PFSK-1 (cell line): ENCODE measurements around the gene RORB.

ENCODE experiments used
- FOXP2 ChIP-seq: optimal IDR thresholded peaks from 2 replicates; pipeline ENCODE3; 2011; ENCODE audit warnings: borderline replicate concordance, control low read depth, inconsistent platforms; ENCODE audit not compliant: insufficient read depth; ENCODE audit errors: extremely low read length, extremely low read depth
- POLR2AphosphoS5 ChIP-seq: IDR thresholded peaks from 2 replicates; pipeline ENCODE4 v1.6.1; 2012; ENCODE audit warnings: low read depth, mild to moderate bottlenecking, control low read depth, low read length, moderate library complexity
- SIN3A ChIP-seq: IDR thresholded peaks from 2 replicates; pipeline ENCODE4 v1.6.1; 2012; ENCODE audit warnings: mild to moderate bottlenecking, low read length, moderate library complexity, borderline replicate concordance; ENCODE audit not compliant: insufficient read depth
- TAF1 ChIP-seq: IDR thresholded peaks from 2 replicates; pipeline ENCODE4 v1.6.1; 2012; ENCODE audit warnings: low read length, control low read depth, borderline replicate concordance; ENCODE audit not compliant: insufficient read depth
- TF ChIP-seq, protein P1 (sequence below), 2 experiments: IDR thresholded peaks; 2 replicates each; pipeline versions ENCODE4 v1.6.1 to v1.8.0; 2011 to 2012; ENCODE audit warnings: low read depth in 2 of 2, low read length in 2 of 2, control low read depth in 1 of 2, inconsistent platforms in 1 of 2, mild to moderate bottlenecking in 1 of 2, moderate library complexity in 1 of 2; ENCODE audit not compliant: insufficient read depth in 1 of 2

The RORB gene

DNA sequence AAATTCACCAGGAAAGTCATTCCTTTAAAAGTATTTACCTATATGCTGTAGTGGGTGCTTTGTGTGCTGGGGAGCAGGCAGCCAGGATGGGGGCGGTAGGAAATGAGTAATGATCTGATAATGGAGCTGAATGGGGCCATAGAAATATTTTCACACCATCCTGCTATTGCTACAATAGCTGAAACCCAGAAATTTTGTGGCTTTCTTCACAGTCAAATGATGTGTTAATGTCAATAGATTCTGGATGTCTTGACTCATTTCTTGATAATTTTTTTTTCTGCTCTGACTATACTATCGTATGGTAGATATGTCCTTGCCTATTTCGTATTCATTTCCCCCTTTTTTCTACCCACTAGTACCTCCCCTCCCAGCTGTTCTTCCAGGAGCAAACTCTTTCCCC lies 59.5 kb downstream of the RORB start:
- no peak for TF ChIP-seq POLR2AphosphoS5
- TF ChIP-seq, protein P1, sequence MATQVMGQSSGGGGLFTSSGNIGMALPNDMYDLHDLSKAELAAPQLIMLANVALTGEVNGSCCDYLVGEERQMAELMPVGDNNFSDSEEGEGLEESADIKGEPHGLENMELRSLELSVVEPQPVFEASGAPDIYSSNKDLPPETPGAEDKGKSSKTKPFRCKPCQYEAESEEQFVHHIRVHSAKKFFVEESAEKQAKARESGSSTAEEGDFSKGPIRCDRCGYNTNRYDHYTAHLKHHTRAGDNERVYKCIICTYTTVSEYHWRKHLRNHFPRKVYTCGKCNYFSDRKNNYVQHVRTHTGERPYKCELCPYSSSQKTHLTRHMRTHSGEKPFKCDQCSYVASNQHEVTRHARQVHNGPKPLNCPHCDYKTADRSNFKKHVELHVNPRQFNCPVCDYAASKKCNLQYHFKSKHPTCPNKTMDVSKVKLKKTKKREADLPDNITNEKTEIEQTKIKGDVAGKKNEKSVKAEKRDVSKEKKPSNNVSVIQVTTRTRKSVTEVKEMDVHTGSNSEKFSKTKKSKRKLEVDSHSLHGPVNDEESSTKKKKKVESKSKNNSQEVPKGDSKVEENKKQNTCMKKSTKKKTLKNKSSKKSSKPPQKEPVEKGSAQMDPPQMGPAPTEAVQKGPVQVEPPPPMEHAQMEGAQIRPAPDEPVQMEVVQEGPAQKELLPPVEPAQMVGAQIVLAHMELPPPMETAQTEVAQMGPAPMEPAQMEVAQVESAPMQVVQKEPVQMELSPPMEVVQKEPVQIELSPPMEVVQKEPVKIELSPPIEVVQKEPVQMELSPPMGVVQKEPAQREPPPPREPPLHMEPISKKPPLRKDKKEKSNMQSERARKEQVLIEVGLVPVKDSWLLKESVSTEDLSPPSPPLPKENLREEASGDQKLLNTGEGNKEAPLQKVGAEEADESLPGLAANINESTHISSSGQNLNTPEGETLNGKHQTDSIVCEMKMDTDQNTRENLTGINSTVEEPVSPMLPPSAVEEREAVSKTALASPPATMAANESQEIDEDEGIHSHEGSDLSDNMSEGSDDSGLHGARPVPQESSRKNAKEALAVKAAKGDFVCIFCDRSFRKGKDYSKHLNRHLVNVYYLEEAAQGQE (IDR thresholded peaks at IDR 0.05; ENCODE audit: insufficient read depth in 1 of 2, low read depth in 2 of 2, low read length in 2 of 2) = no peak
- TF ChIP-seq FOXP2 = no peak

DNA sequence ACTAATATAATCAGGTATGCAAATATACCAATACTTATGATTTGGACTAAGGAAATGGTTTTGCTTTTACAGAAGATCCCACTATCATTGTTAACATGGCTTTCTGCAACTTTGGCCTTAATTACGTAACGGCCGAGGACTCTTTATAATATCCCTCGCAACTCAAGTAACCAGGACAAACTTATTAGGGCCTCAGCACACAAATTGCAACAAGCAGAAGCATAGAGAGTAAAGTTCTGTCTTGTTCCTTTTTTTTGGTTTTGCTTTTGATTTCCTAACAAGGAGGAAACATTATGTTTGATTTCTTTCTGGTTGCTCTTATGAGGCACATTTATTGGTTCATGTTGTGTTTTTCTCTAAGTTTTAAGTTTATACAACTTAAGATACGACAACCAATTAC lies 60.4 kb downstream of the RORB start:
- TF ChIP-seq FOXP2 (no peak), POLR2AphosphoS5 (no peak), SIN3A (no peak), TAF1 (no peak)
- TF ChIP-seq, protein P1 (IDR thresholded peaks at IDR 0.05; ENCODE audit: insufficient read depth in 1 of 2, low read depth in 2 of 2, low read length in 2 of 2) = no peak

DNA sequence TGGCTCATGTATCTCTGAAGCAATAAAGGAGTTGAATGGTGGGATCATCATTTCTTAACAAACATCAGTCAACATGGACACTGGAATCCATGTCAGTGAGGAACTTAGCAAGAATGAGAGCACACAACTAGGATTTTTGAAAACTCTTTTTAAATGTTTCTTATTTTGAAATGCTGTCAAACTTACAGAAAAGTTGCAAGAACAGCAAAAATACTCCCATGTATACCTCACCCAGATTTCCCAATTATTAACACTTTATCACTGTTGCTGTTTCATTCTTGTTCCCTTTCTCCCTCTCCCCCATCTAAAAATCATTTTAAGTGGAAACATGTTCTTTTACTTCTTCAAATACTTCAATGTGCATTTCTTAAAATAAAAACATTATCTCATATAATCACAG lies 65.5 kb downstream of the RORB start:
- TF ChIP-seq POLR2AphosphoS5 (no peak), SIN3A (no peak), FOXP2 (no peak), TAF1 (no peak)
- TF ChIP-seq, protein P1 (IDR thresholded peaks at IDR 0.05; ENCODE audit: insufficient read depth in 1 of 2, low read depth in 2 of 2, low read length in 2 of 2) = no peak

DNA sequence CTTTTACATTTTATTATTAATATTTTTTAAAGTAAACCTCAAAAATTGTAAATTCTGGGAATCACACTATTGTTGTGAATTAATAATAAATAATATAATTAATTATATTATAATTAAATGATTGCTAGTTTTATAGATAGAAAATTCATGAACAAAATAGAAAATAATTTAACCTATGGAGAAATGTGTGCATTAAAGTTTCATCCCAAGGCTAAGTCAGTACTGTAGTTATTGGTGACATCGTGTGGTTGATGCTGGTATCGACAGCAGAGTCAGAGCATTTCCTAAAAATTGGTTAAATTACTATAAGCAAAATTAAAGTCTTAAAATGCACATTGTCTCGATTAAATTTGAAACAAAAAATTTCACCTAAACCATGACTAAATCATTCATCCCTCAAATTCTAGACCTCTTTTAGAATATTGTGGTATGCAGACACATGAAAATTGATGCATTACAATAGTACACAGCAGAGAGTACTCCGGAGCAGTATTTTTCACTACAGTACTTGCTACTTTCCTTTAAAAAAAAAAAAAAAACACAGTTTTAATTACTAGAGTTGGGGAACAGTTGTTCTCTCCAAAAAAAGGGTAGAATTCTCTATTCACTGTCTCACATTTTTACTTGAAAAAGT lies 73.9 kb downstream of the RORB start:
- TF ChIP-seq SIN3A = no peak

GRCh38 chr9:74573640-74574191 lies 76.6 kb downstream of the RORB start:
- TF ChIP-seq POLR2AphosphoS5 (no peak), TAF1 (no peak), SIN3A (no peak), FOXP2 (no peak)
- TF ChIP-seq, protein P1 (IDR thresholded peaks at IDR 0.05; ENCODE audit: insufficient read depth in 1 of 2, low read depth in 2 of 2, low read length in 2 of 2) = no peak
